Stomach (tissue), 9 donors: Measurements from ENCODE around the gene PAQR5. TPM values are rescaled to one million over a fixed set of nuclear protein-coding genes. Genes with fewer than 3 reads are reported as not detected.
A peak's percentile ranks its signal among the peaks of the same experiment; 100 is the strongest.

ENCODE experiments used
- DNase-seq, 2 donors: peaks; one replicate each; pipeline versions ENCODE4 v3.0.0 to v3.0.0-alpha.2; 2013 to 2019
- H3K27ac ChIP-seq, 5 donors: fragments of 200-600 bp in 4 of 5; sonication (generic) in 4 of 5; one replicate each; pipeline ENCODE4 v1.5.1; 2013 to 2019; ENCODE audit warnings: mild to moderate bottlenecking in 1 of 5, moderate library complexity in 1 of 5
- H3K27me3 ChIP-seq, 3 donors: fragments of 200-600 bp; sonication (generic); one replicate each; pipeline ENCODE4 v1.5.1; 2017 to 2019; ENCODE audit warnings: mixed run types in 1 of 3
- H3K36me3 ChIP-seq, 4 donors: fragments of 200-600 bp; sonication (generic); 1 replicate in 3 of 4; 2 replicates in 1 of 4; pipeline ENCODE4 v1.5.1; 2016 to 2019
- H3K4me1 ChIP-seq, 4 donors: fragments of 200-600 bp; sonication (generic); one replicate each; pipeline ENCODE4 v1.5.1; 2016 to 2019
- H3K4me3 ChIP-seq, 4 donors: fragments of 200-600 bp; sonication (generic) in 3 of 4; one replicate each; pipeline ENCODE4 v1.5.1; 2016 to 2019; ENCODE audit warnings: mild to moderate bottlenecking in 1 of 4
- H3K9me3 ChIP-seq, 4 donors: fragments of 200-600 bp; sonication (generic); one replicate each; pipeline ENCODE4 v1.5.1; 2016 to 2019
- CTCF ChIP-seq, 7 experiments: fragments of 450-650 bp in 4 of 7; fragments of 200-600 bp in 3 of 7; sonication (generic) in 3 of 7; IDR thresholded peaks; one replicate each; pipeline ENCODE4 v1.5.1; 2016 to 2019; ENCODE audit warnings: antibody characterized with exemption in 7 of 7, control low read depth in 2 of 7, mild to moderate bottlenecking in 1 of 7
- EP300 ChIP-seq: sonication (generic); formaldehyde crosslinking; IDR thresholded peaks from one replicate; pipeline ENCODE4 v1.6.1; 2017; ENCODE audit warnings: antibody characterized with exemption
- POLR2A ChIP-seq, 4 donors: fragments of 450-650 bp; IDR thresholded peaks; one replicate each; pipeline ENCODE4 v1.6.1; 2016; ENCODE audit warnings: antibody characterized with exemption in 4 of 4, control low read depth in 2 of 4, mild to moderate bottlenecking in 1 of 4, moderate library complexity in 1 of 4
- POLR2AphosphoS5 ChIP-seq, 3 donors: sonication (generic); formaldehyde crosslinking; IDR thresholded peaks; one replicate each; pipeline ENCODE4 v1.6.1; 2016; ENCODE audit warnings: antibody characterized with exemption in 3 of 3
- WGBS, 5 donors: extraction: QIAGEN DNeasy Blood & Tissue Kit in 3 of 5; methylation state at CpG; one replicate each; pipeline versions ENCODE4 v1.1.5 to v1.1.7; 2013 to 2018; 5-methylcytosine and 5-hydroxymethylcytosine counted together
- intact Hi-C: fragments of 100-400 bp; cut with DNase I; formaldehyde crosslinking; loops from one replicate; pipeline ENCODE4 v1.15.1; 2023; ENCODE audit warnings: low total_unique reads
- polyA plus RNA-seq, 3 donors: library from polyadenylated mRNA; stranded (reverse); fragments of 200-250 nt; gene quantifications; one replicate each; pipeline ENCODE4 v1.2.3, GENCODE V29; 2013
- total RNA-seq, 5 donors: library from RNA; depleted of rRNA; stranded (reverse); fragments of >200 nt; gene quantifications; one replicate each; pipeline versions ENCODE4 v1.1.0 to v1.2.3, GENCODE V29; 2014 to 2016
- donor health status: healthy with polysubstance abuse.
- donor health status: Bipolar disorder and iron deficiency.
- donor health status: healthy.

Gene PAQR5
- total and polyA plus RNA-seq, 8 donors: 3.6 to 37.9 (median 7.5) TPM; not detected in 1

GRCh38 chr15:69424001-69424400, 125.3 kb downstream of the PAQR5 start:
- Histone ChIP-seq H3K9me3 (no peaks in the 10 kb centered on the region), H3K4me1 (peaks cover 0 to 12% (median 2%) of the 10 kb centered on the region in 4 donors), H3K27ac (no peak overlapping the region), H3K27me3 (no peaks in the 10 kb centered on the region), H3K36me3 (peaks cover 0 to 6% (median 0%) of the 10 kb centered on the region in 4 donors), H3K4me3 (no peak overlapping the region)
- WGBS, 5 donors: 77 to 81% (median 79%) methylated on average over 2 of the region's 2 CpGs
- TF ChIP-seq CTCF (IDR thresholded peaks at IDR 0.05) (no peak), POLR2AphosphoS5 (IDR thresholded peaks at IDR 0.05) (no peak), POLR2A (IDR thresholded peaks at IDR 0.05) (no peak), EP300 (no peak)
- intact Hi-C loops: no loop called here
- no peak for DNase-seq

- no peaks in the 10 kb centered on the region for H3K36me3 ChIP-seq
- intact Hi-C loops: no loop called here
- no peaks in the 10 kb centered on the region for H3K9me3 ChIP-seq
- no peaks in the 10 kb centered on the region for H3K27me3 ChIP-seq
- DNase-seq: peak in 1 of 2 donors; percentile 35
- H3K4me3 ChIP-seq: no peak overlapping the region
- TF ChIP-seq EP300: no peak
- TF ChIP-seq POLR2AphosphoS5 (IDR thresholded peaks at IDR 0.05): peak in 1 of 3 donors; percentile 19
- no peak for TF ChIP-seq POLR2A (IDR thresholded peaks at IDR 0.05)
- no peak for TF ChIP-seq CTCF (IDR thresholded peaks at IDR 0.05)
- H3K4me1 ChIP-seq: peaks cover 0 to 12% (median 2%) of the 10 kb centered on the region in 4 donors
- H3K27ac ChIP-seq: peak overlapping the region in 3 of 5 donors; percentile 9 to 68 (median 36)
- 34 to 60% (median 50%) methylated on average over 1 of the region's 1 CpG for WGBS, 5 donors
Observed at GRCh38 chr15:69424748-69425413, 126.2 kb downstream of the PAQR5 start.

GRCh38 chr15:69433831-69434230, 135.1 kb downstream of the PAQR5 start:
- H3K27ac ChIP-seq: no peak overlapping the region
- WGBS, 5 donors: 77 to 93% (median 91%) methylated on average over 1 of the region's 1 CpG
- no peaks in the 10 kb centered on the region for H3K27me3 ChIP-seq
- no peaks in the 10 kb centered on the region for H3K36me3 ChIP-seq
- no peak for DNase-seq
- intact Hi-C loops: no loop called here
- H3K4me3 ChIP-seq: no peak overlapping the region
- no peaks in the 10 kb centered on the region for H3K9me3 ChIP-seq
- H3K4me1 ChIP-seq: peaks cover 0 to 14% (median 0%) of the 10 kb centered on the region in 4 donors
- TF ChIP-seq POLR2AphosphoS5 (IDR thresholded peaks at IDR 0.05) (no peak), POLR2A (IDR thresholded peaks at IDR 0.05) (no peak), EP300 (no peak), CTCF (IDR thresholded peaks at IDR 0.05) (no peak)

DNA sequence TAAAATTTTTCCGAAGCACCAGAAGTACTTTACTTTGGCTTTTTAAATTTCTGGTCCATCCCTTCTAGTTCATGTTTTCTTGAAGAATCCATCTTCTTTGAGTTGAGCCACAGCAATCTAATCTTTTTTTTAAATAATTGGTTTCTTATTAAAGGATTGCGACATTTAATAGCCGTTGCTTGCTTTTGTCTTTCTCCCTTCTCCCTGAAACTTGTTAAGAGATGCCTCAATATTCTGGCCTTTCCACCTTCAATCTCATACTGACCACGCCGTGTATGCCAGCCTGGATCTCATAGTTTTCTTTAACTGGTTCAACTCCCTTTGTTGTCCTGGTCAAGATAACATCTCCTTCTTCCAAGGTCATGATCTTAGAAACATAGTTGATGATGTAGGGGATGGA, 135.5 kb downstream of the PAQR5 start:
- 88 to 95% (median 92%) methylated on average over 5 of the region's 5 CpGs for WGBS, 5 donors

More for the DNA sequence above, 135.5 kb downstream of the PAQR5 start:
- H3K4me1 ChIP-seq: peaks cover 0 to 15% (median 0%) of the 10 kb centered on the region in 4 donors
- intact Hi-C loops: no loop called here
- no peaks in the 10 kb centered on the region for H3K36me3 ChIP-seq
- no peak for TF ChIP-seq POLR2A (IDR thresholded peaks at IDR 0.05)
- TF ChIP-seq CTCF (IDR thresholded peaks at IDR 0.05): no peak
- TF ChIP-seq POLR2AphosphoS5 (IDR thresholded peaks at IDR 0.05): no peak
- no peak for TF ChIP-seq EP300
- no peak overlapping the region for H3K27ac ChIP-seq
- DNase-seq: no peak
- no peak overlapping the region for H3K4me3 ChIP-seq
- no peaks in the 10 kb centered on the region for H3K27me3 ChIP-seq
- H3K9me3 ChIP-seq: no peaks in the 10 kb centered on the region
